ENCODE data around the gene PDIA5.
A peak's percentile ranks its signal among the peaks of the same experiment; 100 is the strongest.

Gene PDIA5

DNA sequence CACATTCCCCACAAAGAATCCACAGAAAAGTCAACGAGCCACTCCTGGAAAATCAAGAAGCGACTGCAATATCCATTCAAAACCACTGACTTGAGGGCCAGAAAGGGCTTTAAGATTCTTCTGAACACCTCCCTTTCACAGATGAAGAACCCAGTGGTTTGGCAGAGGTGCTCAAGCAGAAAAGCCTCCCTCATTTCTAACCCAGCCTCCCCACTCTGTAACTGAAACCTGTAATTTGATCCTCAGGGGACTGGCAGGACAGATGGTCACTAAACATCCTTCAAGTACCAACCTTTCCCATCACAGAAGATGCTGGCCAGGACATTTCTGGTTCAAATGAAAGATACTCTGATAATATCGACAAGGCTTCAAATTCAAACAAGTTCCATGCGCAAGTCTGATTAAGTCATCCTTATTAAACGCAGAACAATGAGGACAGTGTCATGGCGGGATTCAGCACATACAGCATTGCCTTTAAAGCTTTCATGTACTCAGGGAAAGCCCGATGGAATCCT is 44.8 kb upstream of the PDIA5 start:
- TF ChIP-seq, protein P1, sequence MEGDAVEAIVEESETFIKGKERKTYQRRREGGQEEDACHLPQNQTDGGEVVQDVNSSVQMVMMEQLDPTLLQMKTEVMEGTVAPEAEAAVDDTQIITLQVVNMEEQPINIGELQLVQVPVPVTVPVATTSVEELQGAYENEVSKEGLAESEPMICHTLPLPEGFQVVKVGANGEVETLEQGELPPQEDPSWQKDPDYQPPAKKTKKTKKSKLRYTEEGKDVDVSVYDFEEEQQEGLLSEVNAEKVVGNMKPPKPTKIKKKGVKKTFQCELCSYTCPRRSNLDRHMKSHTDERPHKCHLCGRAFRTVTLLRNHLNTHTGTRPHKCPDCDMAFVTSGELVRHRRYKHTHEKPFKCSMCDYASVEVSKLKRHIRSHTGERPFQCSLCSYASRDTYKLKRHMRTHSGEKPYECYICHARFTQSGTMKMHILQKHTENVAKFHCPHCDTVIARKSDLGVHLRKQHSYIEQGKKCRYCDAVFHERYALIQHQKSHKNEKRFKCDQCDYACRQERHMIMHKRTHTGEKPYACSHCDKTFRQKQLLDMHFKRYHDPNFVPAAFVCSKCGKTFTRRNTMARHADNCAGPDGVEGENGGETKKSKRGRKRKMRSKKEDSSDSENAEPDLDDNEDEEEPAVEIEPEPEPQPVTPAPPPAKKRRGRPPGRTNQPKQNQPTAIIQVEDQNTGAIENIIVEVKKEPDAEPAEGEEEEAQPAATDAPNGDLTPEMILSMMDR (IDR thresholded peaks at IDR 0.05; ENCODE audit: insufficient read depth, low read depth, low read length, missing control alignments), result no peak

DNA sequence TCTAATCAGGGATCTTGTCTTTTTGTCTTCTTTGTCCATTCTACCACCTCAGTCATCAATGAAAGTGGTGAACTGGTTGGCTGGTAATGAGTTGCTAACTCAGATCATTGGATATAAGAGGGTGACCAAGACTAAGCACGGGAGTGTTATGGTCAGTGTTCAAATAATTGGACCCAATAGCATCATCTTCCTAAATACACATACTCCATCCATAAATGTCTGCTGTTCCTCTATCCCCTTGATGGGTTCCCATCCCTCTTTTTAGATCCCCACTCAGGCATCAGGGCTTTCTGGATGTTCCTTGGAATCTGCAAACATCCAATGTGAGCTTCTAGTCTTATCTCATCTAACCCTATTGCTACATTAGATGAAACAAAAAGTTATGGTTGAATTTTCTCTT is 42.8 kb upstream of the PDIA5 start:
- TF ChIP-seq, protein P1 (IDR thresholded peaks at IDR 0.05; ENCODE audit: insufficient read depth, low read depth, low read length, missing control alignments), result no peak
- no peak for DNase-seq (ENCODE audit: low read depth)
- H3K4me3 ChIP-seq (ENCODE audit: low read depth, low read length), result no peak overlapping the region

More for the DNA sequence above, 44.8 kb upstream of the PDIA5 start:
- H3K4me3 ChIP-seq (ENCODE audit: low read depth, low read length), result no peak overlapping the region
- no peak for DNase-seq (ENCODE audit: low read depth)

DNA sequence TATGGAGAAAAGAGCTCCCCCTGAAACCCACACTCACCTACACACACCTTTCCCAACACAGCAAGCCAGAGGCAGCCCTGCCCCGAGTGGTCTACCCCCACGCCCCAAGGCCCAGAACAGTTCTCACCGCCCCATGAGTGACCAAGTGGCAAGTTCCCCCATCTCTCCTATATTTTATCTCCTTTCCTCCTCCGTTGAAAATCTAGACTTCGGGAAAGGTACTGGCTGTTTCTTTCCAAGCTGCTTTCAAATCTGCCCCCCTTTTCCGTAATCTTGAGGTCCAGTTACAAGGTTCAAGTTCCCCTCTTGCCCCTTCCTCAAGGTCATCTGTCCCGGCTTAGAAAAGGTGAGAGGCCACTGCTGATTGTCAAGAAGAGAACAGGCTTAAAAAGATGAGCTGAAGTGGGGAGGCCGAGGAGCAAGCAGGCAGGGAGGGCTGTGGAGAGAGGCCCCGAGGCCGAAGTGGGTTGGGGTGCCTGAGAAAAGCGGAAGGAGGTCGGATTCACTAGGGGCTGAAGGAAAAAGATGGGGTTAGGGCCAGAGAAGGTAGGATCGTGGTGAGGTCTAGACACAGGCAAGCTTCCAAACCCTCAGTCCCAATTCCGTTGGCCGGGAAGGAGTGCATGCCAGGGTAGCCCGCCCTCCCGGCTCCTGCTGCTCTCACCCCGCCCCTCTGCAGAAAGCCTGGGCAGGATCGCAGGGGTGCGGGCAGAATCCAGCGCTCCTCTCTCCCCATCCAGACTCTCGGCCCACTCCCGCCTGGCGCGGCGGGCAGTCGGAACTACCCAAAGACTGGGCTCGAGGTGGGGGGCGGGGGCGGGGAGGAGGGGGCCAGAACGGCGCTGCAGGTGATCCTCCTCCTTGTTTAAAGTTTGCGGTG is 40.9 kb upstream of the PDIA5 start:
- H3K4me3 ChIP-seq (ENCODE audit: low read depth, low read length), result no peak overlapping the region
- TF ChIP-seq, protein P1 (IDR thresholded peaks at IDR 0.05; ENCODE audit: insufficient read depth, low read depth, low read length, missing control alignments), result no peak
- no peak for DNase-seq (ENCODE audit: low read depth)

DNA sequence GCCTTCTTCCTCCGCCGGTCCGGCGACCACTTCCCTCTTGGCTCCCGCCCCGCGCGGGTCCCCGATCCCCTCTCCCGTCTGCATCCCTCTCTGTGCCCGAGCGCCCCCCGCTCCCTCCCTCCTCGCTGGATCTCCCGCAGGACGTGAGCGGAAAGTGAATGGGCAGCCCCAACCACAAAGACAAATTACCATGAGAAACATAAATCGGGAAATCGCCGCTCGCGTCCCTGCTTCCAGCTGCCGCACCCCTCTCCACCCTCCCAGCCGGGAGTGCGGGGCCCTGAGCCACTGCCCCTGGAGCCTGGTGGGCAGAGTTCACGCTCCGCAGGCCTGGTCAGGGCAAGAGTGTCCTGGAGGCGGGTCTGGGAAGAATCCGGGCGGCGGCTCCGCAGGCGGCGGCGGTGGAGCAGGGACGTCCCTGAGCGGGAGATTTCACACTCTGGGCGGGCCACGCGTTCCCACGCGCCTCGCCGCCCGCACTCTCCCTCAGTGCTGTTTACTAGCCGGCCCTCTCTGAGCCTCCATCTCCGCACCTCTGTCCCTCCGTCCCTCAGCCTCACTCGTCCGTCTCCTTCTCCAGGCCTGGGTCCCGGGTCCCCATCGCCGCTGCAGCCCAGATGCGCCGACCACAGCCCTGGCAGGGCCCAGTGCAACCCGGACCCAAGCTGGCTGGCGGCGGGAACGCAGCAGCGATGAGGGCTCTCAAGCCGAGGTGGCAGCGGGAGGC is 40.1 kb upstream of the PDIA5 start:
- no peak overlapping the region; the same call in 1 of the 2 replicates for H3K4me3 ChIP-seq (ENCODE audit: low read depth, low read length)
- no peak for DNase-seq (ENCODE audit: low read depth)
- TF ChIP-seq, protein P1 (IDR thresholded peaks at IDR 0.05; ENCODE audit: insufficient read depth, low read depth, low read length, missing control alignments), result no peak

DNA sequence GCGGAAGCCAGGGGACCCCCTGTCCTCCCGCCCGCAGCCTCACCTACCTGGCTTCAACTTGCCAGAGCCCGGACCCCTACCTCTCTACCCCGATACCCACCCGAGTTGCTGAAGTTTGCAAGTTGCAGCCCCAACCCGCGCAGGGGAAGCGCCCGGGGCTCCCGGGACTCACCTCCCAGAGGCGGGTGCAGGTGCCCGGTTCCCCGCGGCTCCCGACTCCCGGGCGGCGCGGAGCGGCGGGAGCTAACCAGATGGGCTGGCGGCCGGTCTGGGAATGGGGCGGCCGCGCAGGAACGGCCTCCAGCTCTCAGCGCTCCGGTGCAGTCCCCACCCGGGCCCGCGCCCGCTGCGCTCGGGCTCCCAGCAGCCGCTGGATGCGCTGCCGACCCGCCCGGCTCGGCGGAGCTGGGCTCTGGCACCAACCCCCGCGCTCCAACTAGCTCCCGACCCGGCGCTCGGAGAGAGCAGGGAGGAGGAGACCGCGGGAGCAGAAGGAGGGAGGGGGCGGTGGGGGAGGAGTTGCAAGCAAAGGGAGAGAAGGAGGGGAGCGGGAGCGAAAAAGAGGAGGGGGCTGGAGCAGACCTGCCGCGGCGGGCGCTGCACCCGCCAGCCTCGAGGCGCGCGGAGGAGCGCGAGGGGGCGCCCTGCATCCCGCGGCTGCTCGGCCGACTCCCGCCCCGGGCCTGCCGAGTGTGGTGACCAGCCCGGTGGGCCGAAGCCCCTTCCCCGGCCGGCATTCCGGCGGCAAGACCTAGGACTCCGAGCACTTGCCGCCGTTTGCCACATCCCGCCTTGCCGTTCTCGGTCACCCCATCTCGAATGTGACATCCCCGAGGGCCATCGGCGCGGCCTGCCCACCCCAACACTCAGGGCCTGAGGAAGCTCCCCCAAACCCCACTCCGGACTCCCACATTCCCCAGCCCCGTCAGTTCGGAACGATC is 39.3 kb upstream of the PDIA5 start, which contains the start of gene SEMA5B:
Gene SEMA5B (minus strand): TSS at position 472 of the 941 bp plus-strand sequence. CDS start 66,500 bp downstream, outside the sequence.
- no peak for DNase-seq (ENCODE audit: low read depth)
- peak within 1 kb of the TSS; percentile 32 for H3K4me3 ChIP-seq (ENCODE audit: low read depth, low read length)
- TF ChIP-seq, protein P1 (IDR thresholded peaks at IDR 0.05; ENCODE audit: insufficient read depth, low read depth, low read length, missing control alignments), result peak; percentile 22

DNA sequence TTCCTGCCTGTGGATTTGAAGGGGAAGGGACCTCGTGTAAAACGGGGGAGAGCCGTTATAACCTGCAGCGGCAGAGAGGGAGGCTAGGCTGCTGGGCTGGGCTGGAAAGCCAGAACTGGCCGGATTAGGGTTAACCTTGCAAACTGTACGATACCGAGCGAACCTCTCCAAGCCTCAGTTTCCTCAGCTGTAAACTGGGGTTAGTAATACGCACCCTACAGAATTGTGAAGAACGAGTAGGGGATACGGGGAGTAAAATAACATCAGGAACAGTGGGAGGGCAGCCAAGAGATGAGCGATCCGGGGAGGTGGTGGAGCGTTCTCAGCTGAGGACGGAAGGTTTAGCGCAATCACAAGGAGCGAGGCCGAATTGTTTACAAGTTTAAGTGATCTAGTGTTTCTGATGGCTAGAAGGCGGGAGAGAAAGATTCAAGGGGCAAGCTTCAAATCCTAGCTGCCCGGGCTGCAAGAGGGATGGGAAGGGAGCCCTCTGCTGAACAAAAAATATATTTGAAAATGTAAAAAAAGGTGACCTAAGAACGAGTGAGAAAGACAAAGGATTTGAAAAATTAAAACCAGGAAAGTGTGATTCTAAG is 38.5 kb upstream of the PDIA5 start:
- H3K4me3 ChIP-seq (ENCODE audit: low read depth, low read length), result peak overlapping the region; percentile 32
- TF ChIP-seq, protein P1 (IDR thresholded peaks at IDR 0.05; ENCODE audit: insufficient read depth, low read depth, low read length, missing control alignments), result peak; percentile 30
- DNase-seq (ENCODE audit: low read depth), result peak; percentile 53
